ENCODE data around the gene RNASEL.
"Not testable (repeated sequence)": the region's sequence is repeated elsewhere in the genome, so short reads cannot be mapped to it uniquely, and the experiment has no call there.

Gene RNASEL

DNA sequence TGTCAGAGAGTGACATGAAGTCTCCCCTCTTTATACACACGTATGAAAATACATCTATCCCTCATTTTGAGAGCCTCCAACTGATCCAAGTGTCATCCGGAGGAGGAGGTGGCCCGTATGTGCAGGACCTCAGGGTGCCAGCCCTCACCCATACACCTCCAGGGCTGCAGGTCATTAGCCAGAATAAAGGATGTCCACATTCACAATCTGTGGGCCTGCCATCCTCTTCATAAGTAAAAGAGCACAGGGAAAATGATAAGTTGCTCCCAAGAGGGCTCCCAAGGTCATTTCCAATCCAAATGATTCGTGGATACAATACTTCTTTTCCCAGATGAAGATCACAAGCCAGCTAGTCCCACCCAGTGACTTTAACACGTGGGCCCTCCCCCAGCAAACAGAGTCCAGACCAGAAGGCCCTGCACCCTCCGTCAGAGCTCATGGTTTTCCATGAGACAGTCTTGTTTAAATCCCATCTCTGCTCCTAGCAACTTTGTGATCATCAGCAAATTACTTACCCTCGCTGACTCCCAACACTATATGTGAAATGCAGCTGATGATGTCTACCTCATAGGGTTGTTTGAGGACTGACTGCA lies 28.6 kb downstream of the RNASEL start:
- DNase-seq = no peak

DNA sequence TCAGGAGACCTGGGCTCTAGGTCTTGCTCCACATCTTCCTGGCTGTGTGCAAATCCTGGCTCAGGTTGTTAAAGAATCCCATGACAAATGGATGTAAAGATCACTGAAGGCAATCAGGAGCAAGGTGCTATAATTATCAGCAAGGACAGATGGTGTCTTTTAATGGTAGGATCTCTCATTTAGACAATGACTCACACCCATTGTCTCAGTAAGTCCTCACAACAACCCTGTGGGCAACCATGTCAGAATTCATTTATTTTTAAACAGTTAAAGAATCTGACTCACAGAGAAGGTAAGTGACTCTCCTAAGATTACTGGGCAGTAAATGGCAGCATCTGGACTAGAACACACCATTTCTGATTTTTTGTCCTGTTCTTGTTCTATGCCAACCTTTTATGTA lies 32.8 kb downstream of the RNASEL start:
- DNase-seq = no peak

- DNase-seq = no peak
These were observed 33.6 kb downstream of the RNASEL start for GRCh38 chr1:182555493-182555892.

DNA sequence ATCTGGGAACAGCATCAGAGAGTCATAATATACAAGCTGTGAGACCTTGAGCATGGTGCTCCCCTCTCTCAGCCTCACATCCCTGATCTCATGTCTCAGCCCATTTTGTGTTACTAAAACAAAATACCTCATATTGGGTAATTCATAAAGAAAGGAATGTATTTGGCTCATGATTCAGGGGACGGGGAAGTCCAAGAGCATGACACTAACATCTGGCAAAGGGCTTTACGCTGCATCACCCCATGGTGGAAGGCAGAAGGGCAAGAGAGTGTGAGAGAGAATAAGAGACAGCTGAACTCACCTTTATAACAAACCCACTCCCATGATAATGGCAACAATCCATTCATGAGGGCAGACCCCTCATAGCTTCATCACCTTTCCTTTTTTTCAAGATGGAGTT lies 36.5 kb downstream of the RNASEL start:
- no peak for DNase-seq

- no peak for DNase-seq
These were observed 39.2 kb downstream of the RNASEL start for GRCh38 chr1:182549811-182550210.

DNA sequence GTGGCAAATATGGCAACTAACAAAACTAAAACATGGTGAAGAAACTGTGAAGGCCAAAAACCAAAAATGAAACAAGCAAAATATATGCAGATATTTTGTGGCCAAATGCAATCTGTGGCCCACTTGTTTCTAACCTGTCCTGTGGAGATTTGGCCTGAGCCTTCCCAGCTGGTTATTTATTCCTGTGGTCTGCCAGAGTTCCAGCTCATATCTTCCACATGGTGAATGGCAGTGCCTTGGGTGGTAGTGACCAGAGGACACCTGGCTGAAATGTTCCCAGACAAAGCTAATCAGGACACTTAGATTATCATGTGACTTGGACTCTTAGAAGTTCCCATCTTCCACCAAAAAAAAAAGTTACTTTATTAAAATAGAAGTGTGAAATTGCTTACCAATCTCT lies 39.7 kb downstream of the RNASEL start:
- DNase-seq = no peak

GRCh38 chr1:182533896-182534295 lies 55.2 kb downstream of the RNASEL start:
- DNase-seq = no peak

- DNase-seq = not testable (repeated sequence)
These were observed 60.9 kb downstream of the RNASEL start for GRCh38 chr1:182528206-182528605.

DNA sequence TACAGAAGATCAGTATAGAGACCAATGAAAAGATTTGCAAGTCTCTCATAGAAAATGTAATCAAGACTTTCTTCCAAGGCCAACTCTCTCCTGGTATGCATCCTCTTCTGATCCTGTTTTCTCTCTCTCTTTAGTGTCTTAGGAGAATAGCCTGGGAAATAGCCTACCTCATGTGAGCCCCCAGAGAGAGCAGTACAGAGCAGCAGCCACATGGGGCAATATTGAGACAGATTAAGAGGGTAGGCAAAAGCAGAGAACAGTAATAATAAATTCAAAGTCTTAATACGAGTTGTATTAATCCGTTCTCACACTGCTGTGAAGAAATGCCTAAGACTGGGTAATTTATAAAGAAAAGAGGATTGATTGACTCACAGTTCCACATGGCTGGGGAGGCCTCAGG lies 61.4 kb downstream of the RNASEL start:
- no peak for DNase-seq

GRCh38 chr1:182525342-182525741 lies 63.7 kb downstream of the RNASEL start:
- no peak for DNase-seq
